Suppressor macrophage treated with lipopolysaccharide for 4 hours (primary cell): ENCODE results near the gene NPSR1.
"Not testable (repeated sequence)": the region's sequence is repeated elsewhere in the genome, so short reads cannot be mapped to it uniquely, and the experiment has no call there.

Experiments used
- DNase-seq: peaks from one replicate; pipeline ENCODE4 v3.0.0-alpha.2; 2020

NPSR1 gene

DNA sequence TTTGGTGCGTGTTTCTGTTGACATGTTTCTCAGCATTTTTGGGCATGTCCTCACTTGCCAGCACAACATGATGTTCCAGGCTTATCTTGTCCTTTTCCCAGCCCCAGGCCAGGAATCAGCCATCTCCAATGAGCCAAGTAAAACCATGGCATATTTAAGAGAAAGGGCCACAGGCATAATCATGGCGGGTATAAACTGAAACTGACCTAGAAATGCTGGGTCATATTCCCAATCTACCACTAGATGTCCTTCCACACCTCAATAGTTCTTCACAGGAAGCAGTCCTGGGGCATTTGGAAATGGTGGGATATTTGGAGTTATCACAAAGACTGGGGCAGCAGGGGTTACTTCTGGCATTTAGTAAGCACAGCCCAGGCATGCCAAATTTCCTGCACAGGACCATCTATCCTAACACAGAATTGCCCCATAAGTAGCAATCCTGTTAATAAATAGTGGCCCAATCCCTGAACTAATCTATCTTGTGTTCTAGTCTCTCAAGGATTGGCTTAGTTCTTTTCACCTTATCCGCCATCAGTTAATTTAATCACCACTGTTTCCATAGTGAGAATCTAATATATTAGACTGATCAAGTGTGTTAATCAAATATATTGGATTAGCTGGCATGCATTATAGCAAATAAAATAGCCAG lies 101.6 kb downstream of the NPSR1 start:
- DNase-seq: peak; percentile 9

DNA sequence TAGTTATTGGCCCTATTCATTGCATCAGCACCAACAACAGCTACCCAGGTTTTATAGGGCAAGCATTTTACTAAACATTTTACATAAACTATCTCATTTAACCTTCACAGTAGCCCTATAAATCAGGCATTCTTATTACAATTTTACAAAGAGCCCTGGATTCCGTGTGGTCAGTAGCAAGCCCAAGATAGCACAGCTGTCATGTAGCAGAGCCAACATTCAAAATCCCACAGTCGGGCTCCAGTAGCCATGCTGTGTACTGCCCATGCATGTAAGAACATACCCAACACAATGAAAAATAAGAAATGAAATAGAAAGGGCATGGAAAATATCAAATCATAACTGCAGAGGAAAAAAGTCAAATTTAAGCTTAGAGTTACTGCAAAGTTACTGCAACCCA lies 102.3 kb downstream of the NPSR1 start:
- DNase-seq: no peak

DNA sequence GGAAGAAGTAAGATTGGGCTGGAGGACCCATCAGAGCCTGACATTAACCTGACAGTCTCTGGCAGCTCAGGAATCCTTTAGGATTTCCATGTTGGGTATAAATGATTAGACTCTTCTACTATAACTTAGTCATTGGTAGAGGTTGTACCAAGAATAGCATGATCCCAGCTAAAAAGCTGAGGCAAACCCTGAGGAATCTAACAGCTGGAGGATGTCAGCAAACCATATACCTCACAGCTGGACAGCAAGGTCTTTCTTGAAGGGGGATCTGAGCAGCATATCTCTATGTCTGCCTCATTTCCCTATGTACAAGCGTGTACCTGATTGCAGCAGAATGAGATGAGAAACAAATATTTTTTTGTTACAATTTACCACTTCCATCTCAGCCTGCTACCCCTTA lies 103.2 kb downstream of the NPSR1 start:
- DNase-seq: no peak

DNA sequence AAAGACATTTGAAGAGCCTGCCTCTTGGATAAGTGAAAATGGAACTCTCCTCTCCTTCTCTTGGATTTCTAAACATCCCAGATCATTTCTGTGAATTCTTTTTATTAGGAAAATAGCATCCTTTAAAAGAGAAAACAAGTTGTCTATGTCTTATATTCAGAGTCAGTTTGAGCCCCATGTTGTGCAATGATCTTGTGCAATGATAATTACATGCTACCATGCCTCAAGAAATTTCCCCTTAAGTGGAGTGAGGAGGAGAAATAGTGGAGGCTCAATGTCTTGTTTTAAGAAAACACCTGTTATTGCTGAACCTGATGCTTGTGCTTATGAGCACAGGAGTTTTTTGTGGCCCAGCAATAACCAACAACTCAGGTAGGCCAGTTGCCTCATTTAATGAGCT lies 103.6 kb downstream of the NPSR1 start:
- DNase-seq: no peak

DNA sequence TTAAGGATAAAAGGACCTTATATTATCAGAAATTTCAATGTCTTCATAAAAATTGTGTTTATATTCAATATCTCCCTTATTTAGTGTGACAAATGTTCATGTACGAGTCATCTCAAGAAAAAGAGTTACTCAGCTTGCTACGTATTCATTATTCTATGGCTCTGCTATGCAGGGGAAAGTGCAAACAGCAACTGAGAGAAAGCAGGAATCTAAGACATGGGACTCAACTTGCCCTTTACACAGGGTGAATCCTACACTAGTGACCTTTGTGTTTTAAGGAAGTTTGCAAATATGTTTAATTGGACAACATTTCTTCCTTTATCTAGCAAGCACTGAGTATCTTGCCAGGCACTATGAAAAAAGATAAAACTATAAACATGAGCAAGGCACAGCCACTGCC lies 104.7 kb downstream of the NPSR1 start:
- DNase-seq: peak; percentile 2

GRCh38 chr7:34772296-34772938 lies 114.4 kb downstream of the NPSR1 start:
- DNase-seq: no peak

- no peak for DNase-seq
These were observed 118.8 kb downstream of the NPSR1 start for GRCh38 chr7:34776748-34777358.

DNA sequence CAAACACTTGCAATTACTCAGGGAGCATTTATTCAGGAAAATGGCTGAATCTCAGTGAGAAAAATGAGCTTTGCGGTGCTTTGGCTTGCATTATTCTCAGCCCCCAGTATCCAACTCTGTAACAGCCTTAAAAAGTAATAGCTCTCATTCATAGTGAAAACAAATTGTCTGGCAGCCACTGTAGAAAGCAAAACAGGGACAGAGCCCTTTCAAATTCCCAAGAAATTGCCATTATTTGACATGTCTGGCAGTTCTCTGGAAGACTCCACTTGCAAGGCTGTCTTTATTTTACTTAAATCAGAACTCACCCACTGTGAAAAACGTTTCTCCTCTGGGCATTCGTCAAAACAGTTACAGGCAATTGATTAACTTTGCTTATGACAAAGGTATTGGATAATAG lies 122.5 kb downstream of the NPSR1 start:
- no peak for DNase-seq

GRCh38 chr7:34787586-34787985 lies 129.6 kb downstream of the NPSR1 start:
- no peak for DNase-seq

GRCh38 chr7:34806831-34807230 lies 148.8 kb downstream of the NPSR1 start:
- DNase-seq: no peak

DNA sequence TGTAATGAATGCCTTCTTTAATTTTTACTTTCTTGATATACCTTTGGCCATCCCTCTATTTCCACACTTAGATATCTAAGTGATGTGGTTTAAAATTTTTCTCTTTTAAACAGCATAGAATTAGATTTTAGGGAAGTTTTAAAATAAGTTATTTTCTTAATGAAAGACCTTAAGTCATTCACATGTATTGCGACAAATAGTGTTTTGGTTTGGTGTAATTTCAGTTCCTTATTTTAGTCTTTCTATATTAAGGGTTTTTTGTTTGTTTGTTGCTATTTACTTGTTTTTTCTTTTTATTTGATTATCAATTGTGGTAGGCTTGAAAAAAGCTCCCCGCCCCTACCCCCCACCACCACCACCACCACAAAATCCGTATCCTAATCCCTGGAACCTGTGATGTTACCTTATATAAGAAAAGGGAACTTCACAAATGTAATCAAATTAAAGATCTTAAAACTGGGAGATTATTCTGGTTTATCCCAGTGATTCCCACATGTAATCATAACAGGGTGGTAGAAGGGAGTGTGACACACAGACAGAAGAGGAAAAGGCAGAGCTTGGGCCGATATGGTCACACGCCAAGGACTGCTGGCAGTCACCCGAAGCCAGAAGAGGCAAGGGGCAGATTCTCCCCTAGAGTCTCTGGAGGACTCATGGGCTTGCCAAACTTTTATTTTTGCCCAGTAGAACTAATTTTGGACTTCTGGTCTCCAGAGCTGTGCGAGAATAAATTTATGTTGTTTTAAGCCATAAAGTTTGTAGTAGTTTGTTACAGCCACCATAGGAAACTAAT lies 149.7 kb downstream of the NPSR1 start:
- DNase-seq: no peak

GRCh38 chr7:34814203-34814842 lies 156.3 kb downstream of the NPSR1 start:
- DNase-seq: not testable (repeated sequence)

- no peak for DNase-seq
These were observed 164.0 kb downstream of the NPSR1 start for GRCh38 chr7:34821932-34822558.

DNA sequence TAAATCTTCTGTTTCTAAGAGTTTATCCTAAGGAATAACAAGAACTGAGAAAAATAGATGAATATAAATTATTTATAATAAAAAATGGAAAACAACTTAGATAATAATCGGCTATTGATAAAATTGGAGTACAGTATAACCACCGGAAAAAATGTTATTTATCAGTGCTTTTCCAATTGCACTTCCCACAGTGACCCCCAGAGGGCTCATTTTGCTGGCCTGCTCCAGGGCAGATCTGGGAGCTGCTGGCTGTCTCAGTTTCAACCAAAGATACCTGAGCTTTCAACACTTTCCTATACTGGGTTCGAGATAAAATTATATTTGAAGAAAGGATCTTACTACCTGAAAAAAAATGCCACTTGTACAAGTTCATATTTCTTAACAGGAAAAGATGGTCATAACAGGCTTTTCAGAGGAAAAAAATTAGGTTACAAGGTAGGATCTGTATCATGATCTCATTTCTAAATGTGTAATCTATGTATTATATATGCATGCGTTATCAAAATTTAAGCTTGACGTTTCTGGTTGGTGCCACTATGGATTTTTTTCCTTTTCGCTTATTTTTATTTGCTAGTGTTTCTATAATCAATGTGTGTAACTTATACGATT lies 165.7 kb downstream of the NPSR1 start:
- peak; percentile 29 for DNase-seq

DNA sequence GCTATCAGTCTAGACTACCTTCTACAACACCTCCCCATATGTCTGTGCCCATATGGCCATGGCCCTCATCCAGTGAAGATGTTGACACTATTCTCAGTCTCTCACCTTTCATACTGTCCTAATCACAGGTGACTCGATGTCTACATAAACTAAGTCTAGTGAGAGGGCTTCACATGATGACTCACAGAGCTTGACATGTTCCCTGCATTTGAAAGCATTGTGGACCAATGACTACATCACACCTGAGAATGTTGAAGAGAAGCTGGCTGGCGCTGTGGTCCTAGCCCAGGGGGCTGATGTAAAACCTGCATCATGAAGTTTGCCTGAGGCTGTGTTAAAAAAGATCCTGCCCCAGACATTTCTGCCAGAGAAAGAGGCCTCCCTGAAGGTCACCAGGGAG lies 167.2 kb downstream of the NPSR1 start:
- no peak for DNase-seq

- DNase-seq: no peak
These were observed 172.4 kb downstream of the NPSR1 start for GRCh38 chr7:34830390-34830789.

- DNase-seq: no peak
These were observed 173.4 kb downstream of the NPSR1 start for GRCh38 chr7:34831436-34831835.

DNA sequence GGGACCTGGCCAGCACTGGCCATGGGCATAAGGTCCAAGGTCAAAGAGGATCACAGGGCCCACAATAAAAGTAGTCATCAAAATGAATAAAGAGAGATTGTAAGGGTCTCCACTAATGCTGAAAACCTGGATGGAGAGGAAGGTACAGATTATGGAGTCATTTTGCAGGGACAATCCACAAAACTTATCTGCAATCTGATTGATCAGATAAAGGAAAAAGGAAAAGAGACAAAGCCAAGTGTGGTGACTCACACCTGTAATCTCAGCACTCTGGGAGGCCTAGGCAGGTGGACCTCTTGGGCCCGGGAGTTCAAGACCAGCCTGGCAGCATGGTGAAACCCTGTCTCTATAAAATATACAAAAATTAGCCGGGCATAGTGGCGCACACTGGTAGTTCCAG lies 174.0 kb downstream of the NPSR1 start:
- no peak for DNase-seq

DNA sequence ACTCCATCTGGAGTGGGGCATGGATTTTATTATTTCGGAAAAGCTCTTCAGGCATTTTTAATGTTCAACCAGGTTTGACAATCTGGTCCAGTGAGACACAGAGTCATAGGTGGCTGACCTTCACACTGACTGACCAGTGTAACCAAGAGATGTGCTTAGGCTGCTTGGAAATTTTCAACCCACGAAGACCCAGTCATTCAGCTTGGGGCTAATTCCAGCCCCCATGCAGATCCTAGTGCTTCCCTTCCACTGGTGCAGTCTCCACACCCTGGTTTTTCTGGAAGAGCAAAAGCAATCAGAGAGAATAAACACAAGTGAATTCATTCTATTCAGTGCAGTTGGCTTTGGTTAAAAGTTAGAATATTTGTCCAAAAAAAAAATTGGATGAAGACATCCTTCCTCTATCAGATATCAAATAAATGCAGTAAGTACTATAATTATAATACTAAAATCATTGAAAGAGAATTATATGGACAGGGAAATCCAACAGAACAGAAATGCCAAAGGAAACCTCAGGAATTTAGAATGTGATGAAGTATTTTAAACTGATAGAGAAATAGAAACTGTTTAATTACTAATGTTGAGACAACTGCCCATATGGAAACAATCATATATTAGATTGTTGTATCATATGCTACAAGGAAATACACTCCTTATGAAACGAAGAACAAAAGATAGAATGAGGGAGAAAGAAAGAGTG lies 178.0 kb downstream of the NPSR1 start:
- DNase-seq: no peak

GRCh38 chr7:34837316-34837715 lies 179.3 kb downstream of the NPSR1 start:
- no peak for DNase-seq

DNA sequence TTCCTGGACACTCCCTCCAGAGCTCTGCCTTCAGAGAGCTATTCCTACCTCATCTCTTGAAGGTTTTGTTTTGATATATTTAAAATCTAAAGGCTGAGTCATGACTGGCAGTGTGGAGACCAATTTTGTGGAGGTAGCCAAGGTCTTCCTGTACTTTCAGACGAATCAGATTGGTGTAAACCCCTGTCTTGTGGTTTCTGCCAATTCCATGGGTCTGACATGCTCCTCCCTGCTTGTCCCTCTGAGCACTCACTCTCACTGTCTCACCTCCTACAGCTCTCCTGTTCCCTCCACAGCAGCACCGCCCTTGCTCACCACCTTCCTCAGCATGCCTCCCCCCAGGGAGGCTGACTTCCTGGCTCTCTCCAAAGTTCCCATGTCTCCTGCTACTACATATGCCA lies 179.8 kb downstream of the NPSR1 start:
- no peak for DNase-seq

DNA sequence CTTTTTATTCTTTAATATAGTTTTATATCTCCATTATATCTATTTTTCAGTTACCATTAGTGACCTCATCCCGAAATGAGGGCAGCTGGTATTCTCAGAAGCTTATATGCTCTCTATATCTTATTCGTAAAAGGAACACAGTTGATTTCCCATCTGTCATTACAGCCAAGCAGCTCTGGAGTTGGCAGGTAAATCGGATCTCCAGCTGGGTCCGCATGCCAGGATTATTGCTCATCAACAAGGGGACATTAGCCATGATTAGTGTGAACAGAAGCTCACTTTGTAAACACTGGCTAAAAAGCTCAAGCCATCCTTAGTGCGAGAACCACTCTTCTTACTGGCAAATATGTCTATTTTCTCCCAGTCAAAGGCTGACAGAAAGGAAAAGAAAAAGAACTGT lies 180.3 kb downstream of the NPSR1 start:
- no peak for DNase-seq
